Upper lobe of left lung (tissue), 4 donors: ENCODE data around the gene DEPDC5.

Source experiments
- EP300 ChIP-seq, 4 donors: sonication (generic); formaldehyde crosslinking; IDR thresholded peaks; one replicate each; pipeline ENCODE4 v1.5.1; 2017; ENCODE audit warnings: antibody characterized with exemption in 4 of 4, control low read depth in 2 of 4
- POLR2A ChIP-seq, 4 donors: fragments of 450-650 bp; IDR thresholded peaks; one replicate each; pipeline ENCODE4 v1.5.1; 2016 to 2017; ENCODE audit warnings: antibody characterized with exemption in 4 of 4, mild to moderate bottlenecking in 2 of 4
- TF ChIP-seq, protein P1 (sequence below), 6 experiments: fragments of 450-650 bp in 4 of 6; fragments of 200-600 bp in 2 of 6; sonication (generic) in 2 of 6; IDR thresholded peaks; one replicate each; pipeline ENCODE4 v1.5.1; 2016 to 2019; ENCODE audit warnings: antibody characterized with exemption in 6 of 6

DNA sequence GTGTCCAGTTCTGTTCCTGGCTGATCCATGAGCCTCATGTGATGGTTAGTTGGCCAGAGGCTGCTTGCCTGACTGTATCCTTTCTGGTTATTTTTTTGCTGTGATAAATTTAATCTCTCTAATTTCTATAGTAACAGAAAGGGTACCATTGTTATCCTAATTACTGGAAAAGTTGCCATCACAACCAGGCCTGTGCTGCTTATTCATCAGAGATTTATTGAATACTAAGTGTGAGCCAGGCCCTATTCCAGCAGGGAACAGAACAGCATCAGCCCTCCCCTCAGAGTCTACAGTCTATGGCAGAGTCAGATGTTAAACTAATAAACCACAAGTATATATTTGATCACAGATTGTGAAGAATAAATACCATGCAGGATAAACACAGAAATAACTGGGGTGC lies 86.8 kb downstream of the DEPDC5 start:
- TF ChIP-seq, protein P1, sequence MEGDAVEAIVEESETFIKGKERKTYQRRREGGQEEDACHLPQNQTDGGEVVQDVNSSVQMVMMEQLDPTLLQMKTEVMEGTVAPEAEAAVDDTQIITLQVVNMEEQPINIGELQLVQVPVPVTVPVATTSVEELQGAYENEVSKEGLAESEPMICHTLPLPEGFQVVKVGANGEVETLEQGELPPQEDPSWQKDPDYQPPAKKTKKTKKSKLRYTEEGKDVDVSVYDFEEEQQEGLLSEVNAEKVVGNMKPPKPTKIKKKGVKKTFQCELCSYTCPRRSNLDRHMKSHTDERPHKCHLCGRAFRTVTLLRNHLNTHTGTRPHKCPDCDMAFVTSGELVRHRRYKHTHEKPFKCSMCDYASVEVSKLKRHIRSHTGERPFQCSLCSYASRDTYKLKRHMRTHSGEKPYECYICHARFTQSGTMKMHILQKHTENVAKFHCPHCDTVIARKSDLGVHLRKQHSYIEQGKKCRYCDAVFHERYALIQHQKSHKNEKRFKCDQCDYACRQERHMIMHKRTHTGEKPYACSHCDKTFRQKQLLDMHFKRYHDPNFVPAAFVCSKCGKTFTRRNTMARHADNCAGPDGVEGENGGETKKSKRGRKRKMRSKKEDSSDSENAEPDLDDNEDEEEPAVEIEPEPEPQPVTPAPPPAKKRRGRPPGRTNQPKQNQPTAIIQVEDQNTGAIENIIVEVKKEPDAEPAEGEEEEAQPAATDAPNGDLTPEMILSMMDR (IDR thresholded peaks at IDR 0.05) = no peak
- TF ChIP-seq POLR2A (IDR thresholded peaks at IDR 0.05) (no peak), EP300 (IDR thresholded peaks at IDR 0.05) (no peak)
